ENCODE measurements around the gene SYNJ1.
"Not testable (repeated sequence)": the region's sequence is repeated elsewhere in the genome, so short reads cannot be mapped to it uniquely, and the experiment has no call there.

The SYNJ1 gene

GRCh38 chr21:32736083-32736482, 8.3 kb upstream of the SYNJ1 start:
- not testable (repeated sequence) for DNase-seq

DNA sequence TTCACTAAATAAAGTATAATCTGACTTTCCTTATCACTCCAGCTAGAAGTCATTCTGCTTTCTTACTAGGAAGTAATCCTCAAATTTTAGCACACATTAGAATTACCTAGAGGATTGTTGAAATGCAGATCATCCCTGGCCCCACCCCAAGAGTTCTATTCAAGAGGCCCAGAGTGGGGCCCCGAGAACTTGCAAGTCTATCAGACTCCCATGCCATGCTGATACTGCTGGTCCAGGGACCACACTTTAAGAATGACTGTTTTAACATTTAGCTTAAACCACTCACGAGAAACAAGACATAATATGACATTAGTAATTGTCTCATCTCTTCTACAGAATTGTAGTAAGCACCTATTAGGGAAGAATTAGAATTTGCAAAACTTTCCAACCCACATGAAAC, 7.7 kb upstream of the SYNJ1 start:
- DNase-seq = no peak

- DNase-seq = peak; percentile 35
These were observed 6.3 kb upstream of the SYNJ1 start for GRCh38 chr21:32733990-32734613.

- DNase-seq = no peak
These were observed 5.5 kb upstream of the SYNJ1 start for GRCh38 chr21:32733356-32733755.

DNA sequence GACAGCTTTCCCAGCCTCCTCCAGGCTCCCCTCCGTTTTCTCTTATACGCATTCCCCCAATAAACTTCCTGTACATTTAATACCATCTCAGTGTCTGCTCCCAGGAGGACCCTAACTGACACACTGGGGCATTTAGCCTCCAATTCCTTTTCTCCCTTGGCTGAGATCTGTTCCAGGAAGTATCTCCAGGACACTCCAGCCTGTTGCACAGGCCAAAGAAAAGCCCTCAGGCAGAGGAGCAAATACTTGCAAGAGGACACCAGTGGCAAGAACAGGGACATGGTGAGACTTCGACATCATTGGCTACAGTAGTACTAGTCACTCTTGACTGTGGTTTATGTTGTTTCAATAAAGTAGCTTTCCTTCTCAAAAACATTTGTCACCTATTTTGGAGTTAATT, 4.7 kb upstream of the SYNJ1 start:
- no peak for DNase-seq

DNA sequence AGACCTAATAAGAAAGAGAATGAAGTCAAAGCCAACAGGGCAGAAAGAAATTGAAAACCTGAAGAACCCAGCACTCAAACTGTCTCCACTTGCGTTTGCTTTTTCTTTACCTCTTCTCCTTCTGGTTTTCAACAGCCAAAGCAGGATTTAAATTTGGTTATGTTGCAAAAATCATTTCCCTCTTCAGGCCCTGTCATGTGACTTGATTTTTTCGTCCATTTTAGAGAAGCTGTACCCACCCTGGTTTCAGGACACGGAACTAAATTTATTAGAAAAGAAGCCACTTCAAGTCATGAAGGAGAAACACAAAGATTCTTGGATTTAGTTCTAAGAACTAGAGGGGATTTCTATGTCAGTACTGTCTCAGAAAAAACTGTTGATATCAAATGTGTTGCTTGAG, 1.0 kb upstream of the SYNJ1 start:
- no peak for DNase-seq

DNA sequence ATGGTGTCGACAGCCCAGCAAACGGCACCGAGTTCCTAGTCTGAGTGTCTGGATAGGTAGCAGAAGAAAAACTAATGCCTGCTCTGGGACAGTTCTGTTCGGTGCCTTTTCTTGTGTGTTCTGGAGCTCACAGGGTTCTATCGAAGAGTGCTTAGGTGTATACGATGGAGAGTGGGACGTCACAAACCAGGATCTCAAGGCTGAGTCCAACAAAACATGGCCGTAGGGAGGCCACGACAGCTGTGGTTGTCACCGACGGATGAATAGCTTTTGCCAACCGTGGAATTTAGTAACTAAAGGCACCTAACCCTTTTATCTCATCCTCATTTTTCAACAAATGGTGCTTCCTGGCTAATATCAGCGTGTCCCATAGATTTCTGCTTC, 635 bp upstream of the SYNJ1 start:
- DNase-seq = peak; percentile 72

GRCh38 chr21:32726839-32727686, 750 bp downstream of the SYNJ1 start:
- peak; percentile 70 for DNase-seq

- no peak for DNase-seq
These were observed 8.7 kb downstream of the SYNJ1 start for GRCh38 chr21:32719085-32719484.

DNA sequence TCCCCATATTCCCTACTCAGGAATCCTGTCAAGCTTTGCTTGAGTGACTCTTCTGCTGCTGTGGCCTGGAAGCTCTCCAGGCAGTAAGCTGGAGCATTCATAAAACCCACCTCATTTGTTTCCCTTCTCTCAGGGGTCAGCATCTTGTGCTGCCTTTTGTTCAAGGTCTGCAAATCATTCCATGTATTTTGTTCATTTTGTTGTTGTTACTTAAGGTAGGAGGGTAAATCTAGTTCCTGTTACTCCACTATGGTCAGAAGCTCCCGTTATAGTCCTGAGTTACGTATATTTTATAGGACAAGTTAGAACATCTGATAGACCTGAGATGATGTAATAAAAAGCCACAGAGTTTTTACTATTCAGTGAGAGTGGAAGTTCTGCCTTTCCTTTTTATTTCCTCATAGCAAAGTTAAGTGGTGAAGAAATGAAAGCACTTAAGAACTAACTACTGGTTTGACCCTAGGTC, 9.9 kb downstream of the SYNJ1 start:
- no peak for DNase-seq

GRCh38 chr21:32716486-32716885, 11.3 kb downstream of the SYNJ1 start:
- DNase-seq = no peak

DNA sequence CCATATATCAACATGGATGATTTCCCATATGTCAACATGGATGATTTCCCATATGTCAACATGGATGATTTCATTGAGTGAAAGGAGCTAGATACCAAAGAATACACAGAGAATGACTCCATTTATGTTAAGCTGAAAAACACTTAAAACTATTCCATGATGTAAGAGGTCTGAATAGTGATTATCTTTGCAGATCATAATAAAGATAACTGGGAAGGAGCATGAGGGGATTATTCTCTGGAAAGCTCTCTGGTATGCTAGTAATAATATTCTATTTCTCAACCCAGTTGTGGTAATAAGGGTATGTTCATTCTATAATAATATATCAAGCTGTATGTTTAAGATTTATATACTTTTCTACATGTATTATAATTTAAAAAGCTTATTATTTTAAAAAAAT, 14.1 kb downstream of the SYNJ1 start:
- DNase-seq = no peak

DNA sequence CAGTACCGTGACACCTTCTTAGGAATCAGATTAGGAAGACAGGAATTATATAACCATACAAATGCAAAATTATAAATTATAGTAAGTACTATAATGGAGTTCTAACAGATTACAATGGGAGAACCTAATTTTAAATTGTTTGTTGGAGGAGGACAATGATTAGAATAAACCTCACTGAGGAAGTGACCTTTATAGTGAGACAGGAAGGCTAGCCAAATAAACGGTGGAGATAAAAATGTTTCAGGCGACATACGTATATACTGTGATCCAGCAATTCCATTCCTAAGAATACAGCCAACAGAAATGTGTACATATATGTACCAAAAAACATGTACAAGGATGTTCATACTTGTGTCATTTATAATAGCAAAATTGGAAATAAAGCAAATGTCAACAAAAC, 15.2 kb downstream of the SYNJ1 start:
- no peak for DNase-seq

DNA sequence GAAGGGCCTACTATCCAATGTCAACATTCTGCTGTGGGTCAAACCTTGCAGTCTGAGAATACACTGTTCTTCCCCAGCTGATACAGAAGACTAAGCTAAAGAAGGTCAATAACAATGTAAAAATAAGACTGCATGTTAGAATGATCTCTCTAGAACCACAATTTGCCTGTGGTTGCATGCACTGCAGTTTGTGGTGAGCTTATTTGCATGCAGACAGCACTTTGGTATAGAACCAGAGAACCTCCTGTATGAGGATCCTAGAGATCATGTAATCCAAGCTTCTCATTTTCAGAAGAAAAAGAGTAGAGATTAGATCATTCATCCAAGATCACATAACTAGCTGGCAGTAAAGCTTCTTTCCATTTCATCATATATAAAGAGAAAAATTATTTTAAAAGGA, 15.8 kb downstream of the SYNJ1 start:
- no peak for DNase-seq

- no peak for DNase-seq
These were observed 16.8 kb downstream of the SYNJ1 start for GRCh38 chr21:32710987-32711386.

- no peak for DNase-seq
These were observed 17.6 kb downstream of the SYNJ1 start for GRCh38 chr21:32710069-32710784.

DNA sequence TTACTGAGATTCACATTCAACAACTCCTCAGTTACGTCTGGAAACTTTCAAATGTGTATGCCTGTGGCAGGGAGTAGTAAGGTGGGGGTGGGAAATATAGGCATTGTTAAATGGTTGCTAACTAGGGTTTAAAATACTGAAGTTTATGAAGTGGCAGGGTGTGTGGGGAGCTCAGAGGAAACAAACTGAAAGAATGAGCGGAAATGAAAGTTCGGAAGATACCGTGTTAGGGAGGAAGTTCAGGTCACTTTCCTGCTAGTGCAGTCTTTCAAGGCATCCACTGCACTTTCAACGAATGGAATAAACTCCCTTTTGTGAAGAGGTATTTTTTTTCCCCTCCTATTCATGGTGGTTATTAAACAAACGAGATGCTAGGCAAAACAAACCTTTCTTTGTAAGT, 19.7 kb downstream of the SYNJ1 start:
- no peak for DNase-seq

DNA sequence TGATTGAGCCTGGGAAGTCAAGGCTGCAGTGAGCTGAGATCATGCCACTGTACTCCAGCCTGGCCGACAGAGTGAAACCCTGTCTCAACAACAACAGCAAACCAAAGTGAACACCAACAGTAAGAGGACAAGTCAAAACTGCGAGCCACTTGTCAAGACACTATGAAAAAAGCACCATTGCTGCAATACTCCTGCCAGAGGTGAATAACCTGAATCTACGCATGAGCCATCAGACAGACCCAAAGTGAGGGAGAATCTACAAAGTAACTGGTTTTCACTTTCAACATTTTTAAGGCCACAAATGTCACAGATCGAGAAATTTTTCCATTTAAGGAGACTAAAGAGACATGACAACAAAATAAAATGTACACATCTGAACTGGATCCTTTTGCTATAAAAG, 21.9 kb downstream of the SYNJ1 start:
- no peak for DNase-seq

DNA sequence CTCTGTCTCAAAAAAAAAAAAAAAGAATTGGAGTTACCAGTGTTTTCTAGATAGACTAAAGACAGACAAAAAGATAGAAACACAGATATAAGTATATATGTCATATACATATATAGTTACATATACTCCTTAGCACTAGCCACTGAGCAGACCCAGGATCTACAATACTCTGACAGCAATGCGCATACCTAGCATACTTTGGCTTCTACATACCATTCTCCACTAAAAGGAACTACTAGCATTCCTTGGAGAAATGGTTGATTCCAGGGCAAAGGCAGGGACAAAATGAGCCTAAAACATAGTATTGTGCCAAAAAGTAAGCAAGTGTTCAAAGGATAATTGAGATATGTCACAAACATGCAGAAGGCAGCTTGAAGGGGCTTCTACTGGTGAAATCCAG, 22.7 kb downstream of the SYNJ1 start:
- no peak for DNase-seq

GRCh38 chr21:32702702-32703101, 25.1 kb downstream of the SYNJ1 start:
- DNase-seq = no peak

GRCh38 chr21:32698971-32699693, 28.7 kb downstream of the SYNJ1 start:
- no peak for DNase-seq

DNA sequence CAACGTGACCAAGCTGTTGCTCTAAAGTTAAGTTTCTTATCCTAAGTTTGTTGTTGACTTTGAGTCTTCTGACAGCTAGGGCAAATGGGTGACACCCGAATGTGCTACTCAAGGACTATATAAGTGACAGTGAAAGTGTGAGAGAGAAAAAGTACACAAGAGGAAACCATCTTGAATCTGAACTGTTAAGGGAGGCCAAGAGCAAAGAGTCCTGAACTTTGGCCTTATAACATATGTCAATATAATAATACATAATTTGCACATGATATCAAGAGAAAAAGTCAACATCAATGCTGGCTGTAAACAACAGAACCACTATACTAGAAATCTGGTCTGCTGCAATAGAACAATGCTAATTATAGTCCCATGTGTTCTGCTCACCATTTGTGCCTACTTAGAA, 29.5 kb downstream of the SYNJ1 start:
- peak; percentile 19 for DNase-seq

DNA sequence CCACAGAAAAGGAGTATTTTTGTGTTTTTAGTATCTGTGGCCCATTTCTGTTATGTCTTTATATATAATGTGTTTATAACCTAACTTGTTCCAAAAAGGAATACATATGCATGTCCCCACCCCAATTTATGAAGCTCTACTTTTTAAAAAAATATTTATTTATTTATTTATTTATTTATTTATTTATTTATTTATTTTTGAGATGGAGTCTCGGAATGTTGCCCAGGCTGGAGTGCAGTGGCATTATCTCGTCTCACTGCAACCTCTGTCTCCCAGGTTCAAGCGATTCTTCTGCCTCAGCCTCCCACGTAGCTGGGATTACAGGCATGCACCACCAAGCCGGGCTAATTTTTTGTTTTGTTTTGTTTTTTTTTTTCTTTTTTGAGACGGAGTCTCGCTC, 32.3 kb downstream of the SYNJ1 start:
- not testable (repeated sequence) for DNase-seq
